Ishikawa (cell line): ENCODE data around the gene PSPN.

ENCODE experiments used
- CEBPB ChIP-seq: IDR thresholded peaks from 2 replicates; pipeline ENCODE4 v1.6.1; 2012
- CREB1 ChIP-seq: IDR thresholded peaks from 2 replicates; pipeline ENCODE4 v1.6.1; 2012; ENCODE audit warnings: low read depth
- EGR1 ChIP-seq: IDR thresholded peaks from 2 replicates; pipeline ENCODE4 v1.6.1; 2012
- EP300 ChIP-seq: IDR thresholded peaks from 2 replicates; pipeline ENCODE4 v1.6.1; 2012; ENCODE audit warnings: borderline replicate concordance
- FOXM1 ChIP-seq: IDR thresholded peaks from 2 replicates; pipeline ENCODE4 v1.6.1; 2012; ENCODE audit warnings: low read depth, borderline replicate concordance
- NFIC ChIP-seq: IDR thresholded peaks from 2 replicates; pipeline ENCODE4 v1.6.1; 2012
- RAD21 ChIP-seq: IDR thresholded peaks from 2 replicates; pipeline ENCODE4 v1.6.1; 2012; ENCODE audit warnings: low read depth
- TAF1 ChIP-seq: IDR thresholded peaks from 2 replicates; pipeline ENCODE4 v1.6.1; 2012; ENCODE audit warnings: low read depth, mild to moderate bottlenecking
- TCF12 ChIP-seq: IDR thresholded peaks from 2 replicates; pipeline ENCODE4 v1.6.1; 2012; ENCODE audit warnings: low read depth
- TEAD4 ChIP-seq: IDR thresholded peaks from 2 replicates; pipeline ENCODE4 v1.6.1; 2012
- USF1 ChIP-seq: IDR thresholded peaks from 2 replicates; pipeline ENCODE4 v1.6.1; 2012
- YY1 ChIP-seq: IDR thresholded peaks from 2 replicates; pipeline ENCODE4 v1.6.1; 2012; ENCODE audit warnings: low read depth
- ZBTB7A ChIP-seq: IDR thresholded peaks from 2 replicates; pipeline ENCODE4 v1.6.1; 2012; ENCODE audit warnings: low read depth
- TF ChIP-seq, protein P1 (sequence below): IDR thresholded peaks from 2 replicates; pipeline ENCODE4 v1.6.1; 2012
- TF ChIP-seq, protein P2 (sequence below): IDR thresholded peaks from 2 replicates; pipeline ENCODE4 v1.6.1; 2012; ENCODE audit warnings: low read depth, mild to moderate bottlenecking

The PSPN gene, protein sequence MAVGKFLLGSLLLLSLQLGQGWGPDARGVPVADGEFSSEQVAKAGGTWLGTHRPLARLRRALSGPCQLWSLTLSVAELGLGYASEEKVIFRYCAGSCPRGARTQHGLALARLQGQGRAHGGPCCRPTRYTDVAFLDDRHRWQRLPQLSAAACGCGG

DNA sequence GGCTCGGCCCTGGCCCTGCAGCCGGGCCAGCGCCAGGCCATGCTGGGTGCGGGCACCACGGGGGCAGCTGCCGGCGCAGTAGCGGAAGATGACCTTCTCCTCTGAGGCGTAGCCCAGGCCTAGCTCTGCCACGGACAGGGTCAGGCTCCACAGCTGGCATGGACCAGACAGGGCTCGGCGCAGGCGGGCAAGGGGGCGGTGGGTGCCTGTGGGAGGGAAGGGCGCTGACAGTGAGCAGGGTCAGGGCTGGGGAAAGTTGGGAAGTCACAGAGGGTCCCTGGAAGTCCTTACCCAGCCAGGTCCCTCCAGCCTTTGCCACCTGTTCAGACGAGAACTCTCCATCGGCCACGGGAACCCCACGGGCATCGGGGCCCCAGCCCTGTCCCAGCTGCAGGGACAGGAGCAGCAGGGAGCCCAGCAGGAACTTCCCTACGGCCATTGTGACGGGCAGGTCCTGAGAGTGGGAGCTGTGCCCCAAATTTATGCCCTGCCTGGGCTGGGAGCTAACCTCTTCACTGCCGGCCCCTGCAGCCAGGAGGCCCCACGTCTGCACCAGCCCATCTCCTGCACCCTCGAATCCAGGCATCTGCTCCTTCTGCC lies at the start of gene PSPN:
TSS of gene PSPN (minus strand) at position 523 of the 600 bp plus-strand sequence. CDS start at position 439, 84 bp downstream.
- TF ChIP-seq ZBTB7A = no peak

GRCh38 chr19:6424939-6425731 lies 49.4 kb upstream of the PSPN start:
- TF ChIP-seq CEBPB (no peak), USF1 (peak; percentile 96), YY1 (0 out of 2 replicates have a peak, but pooled peaks have one; percentile 47), EGR1 (peak; percentile 65), NFIC (no peak), TEAD4 (no peak), CREB1 (peak; percentile 3; the same call in 1 of the 2 replicates), TCF12 (no peak)
- TF ChIP-seq, protein P1, sequence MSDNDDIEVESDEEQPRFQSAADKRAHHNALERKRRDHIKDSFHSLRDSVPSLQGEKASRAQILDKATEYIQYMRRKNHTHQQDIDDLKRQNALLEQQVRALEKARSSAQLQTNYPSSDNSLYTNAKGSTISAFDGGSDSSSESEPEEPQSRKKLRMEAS = peak; percentile 99

- TF ChIP-seq CREB1 (peak; percentile 71), TCF12 (0 out of 2 replicates have a peak, but pooled peaks have one; percentile 50), ZBTB7A (peak; percentile 91; the same call in 1 of the 2 replicates), CEBPB (no peak), TAF1 (peak; percentile 78; the same call in 1 of the 2 replicates), USF1 (peak; percentile 90)
- TF ChIP-seq, protein P1 = peak; percentile 78
- TF ChIP-seq, protein P2, sequence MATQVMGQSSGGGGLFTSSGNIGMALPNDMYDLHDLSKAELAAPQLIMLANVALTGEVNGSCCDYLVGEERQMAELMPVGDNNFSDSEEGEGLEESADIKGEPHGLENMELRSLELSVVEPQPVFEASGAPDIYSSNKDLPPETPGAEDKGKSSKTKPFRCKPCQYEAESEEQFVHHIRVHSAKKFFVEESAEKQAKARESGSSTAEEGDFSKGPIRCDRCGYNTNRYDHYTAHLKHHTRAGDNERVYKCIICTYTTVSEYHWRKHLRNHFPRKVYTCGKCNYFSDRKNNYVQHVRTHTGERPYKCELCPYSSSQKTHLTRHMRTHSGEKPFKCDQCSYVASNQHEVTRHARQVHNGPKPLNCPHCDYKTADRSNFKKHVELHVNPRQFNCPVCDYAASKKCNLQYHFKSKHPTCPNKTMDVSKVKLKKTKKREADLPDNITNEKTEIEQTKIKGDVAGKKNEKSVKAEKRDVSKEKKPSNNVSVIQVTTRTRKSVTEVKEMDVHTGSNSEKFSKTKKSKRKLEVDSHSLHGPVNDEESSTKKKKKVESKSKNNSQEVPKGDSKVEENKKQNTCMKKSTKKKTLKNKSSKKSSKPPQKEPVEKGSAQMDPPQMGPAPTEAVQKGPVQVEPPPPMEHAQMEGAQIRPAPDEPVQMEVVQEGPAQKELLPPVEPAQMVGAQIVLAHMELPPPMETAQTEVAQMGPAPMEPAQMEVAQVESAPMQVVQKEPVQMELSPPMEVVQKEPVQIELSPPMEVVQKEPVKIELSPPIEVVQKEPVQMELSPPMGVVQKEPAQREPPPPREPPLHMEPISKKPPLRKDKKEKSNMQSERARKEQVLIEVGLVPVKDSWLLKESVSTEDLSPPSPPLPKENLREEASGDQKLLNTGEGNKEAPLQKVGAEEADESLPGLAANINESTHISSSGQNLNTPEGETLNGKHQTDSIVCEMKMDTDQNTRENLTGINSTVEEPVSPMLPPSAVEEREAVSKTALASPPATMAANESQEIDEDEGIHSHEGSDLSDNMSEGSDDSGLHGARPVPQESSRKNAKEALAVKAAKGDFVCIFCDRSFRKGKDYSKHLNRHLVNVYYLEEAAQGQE = no peak
These were observed 48.6 kb upstream of the PSPN start, which contains the start of gene KHSRP for GRCh38 chr19:6424195-6424938. Gene KHSRP (minus strand): TSS chr19:6424811. CDS start chr19:6424701, 110 bp downstream.

DNA sequence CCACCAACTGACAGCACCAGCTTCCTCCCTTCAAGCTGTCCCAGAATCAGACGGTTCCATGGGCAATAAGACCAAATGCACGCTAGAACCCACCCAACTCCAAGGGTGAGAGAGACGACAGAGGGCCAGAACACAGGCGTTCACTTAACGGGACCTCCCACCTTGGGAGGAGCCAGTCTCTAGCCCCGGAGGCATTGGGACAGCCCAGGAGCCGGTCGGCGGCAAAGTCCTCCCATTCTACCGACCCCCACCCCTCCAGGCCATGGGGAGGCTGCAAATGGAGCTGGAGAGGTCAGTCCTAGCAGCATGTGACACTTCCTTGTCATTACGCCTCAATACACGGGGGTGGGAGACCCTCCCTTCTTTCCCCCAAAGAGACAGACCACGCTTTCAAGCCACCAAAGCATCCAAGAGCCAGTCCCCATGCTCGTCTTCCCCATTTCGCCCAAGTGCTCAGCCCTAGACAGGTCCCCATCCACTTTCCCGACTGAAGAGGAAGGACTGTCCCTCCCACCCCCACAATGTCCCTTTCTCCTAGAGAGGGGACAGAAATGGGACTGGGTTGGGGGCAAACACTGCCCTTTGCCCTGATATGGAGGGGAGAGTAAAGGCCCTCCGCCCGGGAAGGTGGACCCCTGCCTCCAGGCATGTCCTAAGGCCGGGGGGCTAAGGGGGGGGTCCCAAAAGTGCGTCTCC lies 47.9 kb upstream of the PSPN start:
- TF ChIP-seq RAD21 = no peak
- no peak for TF ChIP-seq EP300
- no peak for TF ChIP-seq CREB1
- TF ChIP-seq EGR1 = no peak
- TF ChIP-seq TEAD4 = no peak
- TF ChIP-seq FOXM1 = no peak
- no peak for TF ChIP-seq YY1
- TF ChIP-seq CEBPB = no peak
- TF ChIP-seq, protein P2 = no peak
- no peak for TF ChIP-seq TAF1
